NB4 (cell line): ENCODE results near the gene ROR2.

Experiments
- MYC ChIP-seq: IDR thresholded peaks from 2 replicates; pipeline ENCODE4 v1.6.1; 2011; ENCODE audit warnings: low read depth, low read length
- POLR2A ChIP-seq: IDR thresholded peaks from 2 replicates; pipeline ENCODE4 v1.6.1; 2011; ENCODE audit warnings: mild to moderate bottlenecking; ENCODE audit not compliant: insufficient read length; ENCODE audit errors: extremely low read depth
- TF ChIP-seq, protein P1 (sequence below): IDR thresholded peaks from one replicate; pipeline ENCODE4 v1.5.1; 2012; ENCODE audit warnings: low read depth, low read length

DNA sequence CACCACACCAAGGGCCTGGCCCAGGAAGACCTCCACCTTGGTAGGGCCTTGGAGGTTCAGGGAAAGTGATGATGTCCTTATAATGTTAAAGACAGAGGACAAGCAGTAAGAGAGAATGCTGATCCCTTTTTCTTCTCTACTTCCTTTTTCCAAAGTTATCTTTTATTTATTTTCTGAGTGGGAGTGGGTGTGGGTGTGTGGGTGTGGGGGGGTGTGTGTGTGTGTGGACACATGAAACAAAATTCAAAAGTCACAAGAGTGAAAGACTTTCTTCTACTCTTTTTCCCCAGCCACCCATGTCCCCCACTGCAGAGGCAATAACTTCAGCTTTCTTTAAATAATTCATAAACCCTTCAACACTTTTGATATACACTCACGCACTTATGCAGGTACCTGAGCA lies 70.8 kb downstream of the ROR2 start:
- TF ChIP-seq, protein P1, sequence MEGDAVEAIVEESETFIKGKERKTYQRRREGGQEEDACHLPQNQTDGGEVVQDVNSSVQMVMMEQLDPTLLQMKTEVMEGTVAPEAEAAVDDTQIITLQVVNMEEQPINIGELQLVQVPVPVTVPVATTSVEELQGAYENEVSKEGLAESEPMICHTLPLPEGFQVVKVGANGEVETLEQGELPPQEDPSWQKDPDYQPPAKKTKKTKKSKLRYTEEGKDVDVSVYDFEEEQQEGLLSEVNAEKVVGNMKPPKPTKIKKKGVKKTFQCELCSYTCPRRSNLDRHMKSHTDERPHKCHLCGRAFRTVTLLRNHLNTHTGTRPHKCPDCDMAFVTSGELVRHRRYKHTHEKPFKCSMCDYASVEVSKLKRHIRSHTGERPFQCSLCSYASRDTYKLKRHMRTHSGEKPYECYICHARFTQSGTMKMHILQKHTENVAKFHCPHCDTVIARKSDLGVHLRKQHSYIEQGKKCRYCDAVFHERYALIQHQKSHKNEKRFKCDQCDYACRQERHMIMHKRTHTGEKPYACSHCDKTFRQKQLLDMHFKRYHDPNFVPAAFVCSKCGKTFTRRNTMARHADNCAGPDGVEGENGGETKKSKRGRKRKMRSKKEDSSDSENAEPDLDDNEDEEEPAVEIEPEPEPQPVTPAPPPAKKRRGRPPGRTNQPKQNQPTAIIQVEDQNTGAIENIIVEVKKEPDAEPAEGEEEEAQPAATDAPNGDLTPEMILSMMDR: no peak
- TF ChIP-seq POLR2A (no peak), MYC (no peak)
